HL-60/S4 treated with phorbol 12-myristate 13-acetate at 8.2 ng/mL for 4 days and 3 days (cell line): ENCODE measurements around the gene CNOT2.

Experiments used
- in situ Hi-C: fragments of 300-500 bp; cut with MboI; formaldehyde crosslinking; loops from 2 replicates; pipeline ENCODE4 v1.15.0; 2022; ENCODE audit warnings: low sequenced_read_pairs

The CNOT2 gene

GRCh38 chr12:70242695-70243509 is at the start of gene CNOT2:
Gene CNOT2, plus strand, starts transcription at chr12:70243433. Its CDS starts 34,794 bp downstream, at chr12:70278227.
- in situ Hi-C loops, result no loop called here

GRCh38 chr12:70194076-70194475 is 49.2 kb upstream of the CNOT2 start:
- in situ Hi-C loops, result no loop called here

- in situ Hi-C loops, result no loop called here
Measured at GRCh38 chr12:70196811-70197281, 46.4 kb upstream of the CNOT2 start.

GRCh38 chr12:70197345-70197744 is 45.9 kb upstream of the CNOT2 start:
- in situ Hi-C loops, result no loop called here

- in situ Hi-C loops, result no loop called here
Measured at GRCh38 chr12:70213707-70214106, 29.5 kb upstream of the CNOT2 start.

- in situ Hi-C loops, result no loop called here
Measured at GRCh38 chr12:70214972-70215617, 28.1 kb upstream of the CNOT2 start.

- in situ Hi-C loops, result no loop called here
Measured at GRCh38 chr12:70217416-70217815, 25.8 kb upstream of the CNOT2 start.

GRCh38 chr12:70221626-70222025 is 21.6 kb upstream of the CNOT2 start:
- in situ Hi-C loops, result no loop called here

GRCh38 chr12:70227911-70228310 is 15.3 kb upstream of the CNOT2 start:
- in situ Hi-C loops, result no loop called here

- in situ Hi-C loops, result no loop called here
Measured at GRCh38 chr12:70230934-70231606, 12.2 kb upstream of the CNOT2 start.

- in situ Hi-C loops, result no loop called here
Measured at GRCh38 chr12:70236990-70237389, 6.2 kb upstream of the CNOT2 start.

GRCh38 chr12:70240673-70241072 is 2.6 kb upstream of the CNOT2 start:
- in situ Hi-C loops, result no loop called here

- in situ Hi-C loops, result no loop called here
Measured at GRCh38 chr12:70241845-70242244, 1.4 kb upstream of the CNOT2 start.

GRCh38 chr12:70243510-70244371 is 508 bp downstream of the CNOT2 start:
- in situ Hi-C loops, result no loop called here

- in situ Hi-C loops, result no loop called here
Measured at GRCh38 chr12:70244409-70244808, 1.2 kb downstream of the CNOT2 start.

- in situ Hi-C loops, result no loop called here
Measured at GRCh38 chr12:70245458-70245857, 2.2 kb downstream of the CNOT2 start.

- in situ Hi-C loops, result no loop called here
Measured at GRCh38 chr12:70246580-70246979, 3.3 kb downstream of the CNOT2 start.

GRCh38 chr12:70247653-70248199 is 4.5 kb downstream of the CNOT2 start:
- in situ Hi-C loops, result no loop called here

GRCh38 chr12:70248876-70249275 is 5.6 kb downstream of the CNOT2 start:
- in situ Hi-C loops, result no loop called here

GRCh38 chr12:70249903-70250302 is 6.7 kb downstream of the CNOT2 start:
- in situ Hi-C loops, result no loop called here
